GM12878 (cell line): ENCODE data around the gene H1-8. TPM values are rescaled to one million over a fixed set of nuclear protein-coding genes. Genes with fewer than 3 reads are reported as not detected.

ENCODE experiments used
- ATAC-seq: fragments of 200-7000 bp; cut with Tn5 transposase; 3 replicates; pipeline ENCODE4 v1.9.1; 2020; ENCODE audit warnings: mild to moderate bottlenecking, moderate library complexity
- BruUV-seq: library from RNA; stranded (reverse); fragments of 400-500 nt; replicated peaks from 2 replicates; lab custom pipeline; 2021; lab: Mats Ljungman, UMichigan
- CTCF ChIA-PET: fragments of 300-600 bp; sonication (Branson Sonifier 250); formaldehyde crosslinking; extraction: SDS; loops from one replicate; lab custom pipeline; 2021; ENCODE audit warnings: inconsistent platforms; lab: Yijun Ruan, JAX
- POLR2A ChIA-PET: fragments of 350-600 bp; formaldehyde crosslinking; extraction: SDS; loops from one replicate; lab custom pipeline; 2021; ENCODE audit warnings: inconsistent platforms; lab: Charles Lee
- RAD21 ChIA-PET: fragments of 300-600 bp; sonication (Branson Sonifier 250); formaldehyde crosslinking; loops from one replicate; lab custom pipeline; 2023; ENCODE audit warnings: antibody characterized with exemption; ENCODE audit not compliant: unreplicated experiment; lab: Charles Lee
- SMC1A ChIA-PET: fragments of 300-600 bp; sonication (Branson Sonifier 250); formaldehyde crosslinking; loops from one replicate; lab custom pipeline; 2023; ENCODE audit not compliant: unreplicated experiment, uncharacterized antibody; lab: Charles Lee
- DNase-seq: peaks from one replicate; pipeline ENCODE4 v3.0.0-alpha.2; 2011; ENCODE audit warnings: low read depth, low spot score
- FAIRE-seq: peaks from 3 replicates; lab custom pipeline; 2011; peaks lifted over from hg19 to GRCh38; lab: Jason Lieb, UNC
- H2AFZ ChIP-seq: 2 replicates; pipeline ENCODE4 v1.6.0; 2011; ENCODE audit warnings: low read depth, low read length, control low read depth; ENCODE audit not compliant: control insufficient read depth
- H3K27ac ChIP-seq: 2 replicates; pipeline ENCODE4 v1.5.1; 2011; ENCODE audit warnings: control low read depth; ENCODE audit not compliant: control insufficient read depth, insufficient read depth
- H3K27me3 ChIP-seq, 2 experiments: replicated peaks in 1 of 2; 2 replicates each; pipeline versions ENCODE4 v1.6.0 to v1.6.1; 2011; ENCODE audit warnings: low read length in 1 of 2; ENCODE audit not compliant: control insufficient read depth in 2 of 2, insufficient read depth in 2 of 2
- H3K36me3 ChIP-seq, 2 experiments: 2 replicates each; pipeline ENCODE4 v1.5.1; 2011; ENCODE audit warnings: low read length in 1 of 2; ENCODE audit not compliant: control insufficient read depth in 2 of 2, insufficient read depth in 2 of 2
- H3K4me1 ChIP-seq: 2 replicates; pipeline ENCODE4 v1.6.1; 2011; ENCODE audit warnings: mild to moderate bottlenecking, low read length, moderate library complexity, mixed read lengths; ENCODE audit not compliant: control insufficient read depth, insufficient read depth
- H3K4me2 ChIP-seq: 2 replicates; pipeline ENCODE4 v1.6.0; 2011; ENCODE audit warnings: control low read depth; ENCODE audit not compliant: control insufficient read depth, insufficient read depth
- H3K4me3 ChIP-seq: fragments of 200-600 bp; sonication (generic); 2 replicates; pipeline ENCODE4 v1.5.1; 2016
- H3K79me2 ChIP-seq: 2 replicates; pipeline ENCODE4 v1.6.0; 2011; ENCODE audit warnings: low read length; ENCODE audit not compliant: control insufficient read depth, insufficient read depth
- H3K9ac ChIP-seq: 2 replicates; pipeline ENCODE4 v1.8.0; 2011; ENCODE audit warnings: low read length, control low read depth, mixed read lengths; ENCODE audit not compliant: control insufficient read depth, insufficient read depth
- H3K9me3 ChIP-seq: replicated peaks from 3 replicates; pipeline ENCODE4 v1.5.1; 2011; ENCODE audit warnings: mild to moderate bottlenecking, low read length; ENCODE audit not compliant: control insufficient read depth, insufficient read depth
- H4K20me1 ChIP-seq: 2 replicates; pipeline ENCODE4 v1.6.0; 2011; ENCODE audit not compliant: control insufficient read depth, insufficient read depth
- ATF7 ChIP-seq: fragments of 450-650 bp; IDR thresholded peaks from 2 replicates; pipeline ENCODE4 v1.6.1; 2016; ENCODE audit warnings: low read depth, mild to moderate bottlenecking
- EGR1 ChIP-seq, 2 experiments: IDR thresholded peaks; 1 replicate in 1 of 2; 2 replicates in 1 of 2; pipeline ENCODE4 v1.6.1; 2011 to 2012; ENCODE audit warnings: low read depth in 2 of 2, low read length in 2 of 2, borderline replicate concordance in 1 of 2, mild to moderate bottlenecking in 1 of 2, moderate library complexity in 1 of 2
- EP300 ChIP-seq, 2 experiments: fragments of 150-350 bp in 1 of 2; IDR thresholded peaks; 2 replicates each; pipeline ENCODE4 v1.6.1; 2011 to 2012; ENCODE audit warnings: low read depth in 2 of 2, low read length in 2 of 2, borderline replicate concordance in 1 of 2, improper control_type of control experiment in 1 of 2, inconsistent platforms in 1 of 2; ENCODE audit not compliant: control insufficient read depth in 1 of 2
- FOS ChIP-seq: IDR thresholded peaks from 3 replicates; pipeline ENCODE4 v1.6.1; 2011; ENCODE audit warnings: borderline replicate concordance; ENCODE audit not compliant: insufficient read length; ENCODE audit errors: extremely low read depth
- FOXM1 ChIP-seq: IDR thresholded peaks from 2 replicates; pipeline ENCODE4 v1.6.1; 2012; ENCODE audit warnings: low read depth, mild to moderate bottlenecking, inconsistent platforms, low read length, moderate library complexity
- KAT2A ChIP-seq: conservative IDR thresholded peaks from 2 replicates; pipeline ENCODE4 v1.6.1; 2011; ENCODE audit warnings: low read depth, low read length; ENCODE audit not compliant: control insufficient read depth
- MXI1 ChIP-seq: fragments of 150-350 bp; IDR thresholded peaks from 2 replicates; pipeline ENCODE4 v1.6.1; 2011; ENCODE audit warnings: low read depth, mild to moderate bottlenecking, inconsistent platforms, low read length, improper control_type of control experiment
- POLR2AphosphoS2 ChIP-seq: IDR thresholded peaks from 2 replicates; pipeline ENCODE4 v1.6.1; 2011; ENCODE audit warnings: low read depth, mild to moderate bottlenecking, low read length, improper control_type of control experiment, moderate library complexity
- POLR2AphosphoS5 ChIP-seq: IDR thresholded peaks from 2 replicates; pipeline ENCODE4 v1.6.1; 2011; ENCODE audit warnings: mild to moderate bottlenecking, low read length, inconsistent platforms
- YBX1 ChIP-seq: fragments of 450-650 bp; IDR thresholded peaks from 2 replicates; pipeline ENCODE4 v1.6.1; 2016; ENCODE audit warnings: antibody characterized with exemption
- in situ Hi-C: fragments of 300-500 bp; cut with MboI; formaldehyde crosslinking; loops from 9 replicates; pipeline ENCODE4 v1.14.3; 2018; ENCODE audit warnings: mixed read lengths
- intact Hi-C: fragments of 100-400 bp; cut with micrococcal nuclease; formaldehyde crosslinking; loops from one replicate; pipeline ENCODE4 v1.14.2; 2022; ENCODE audit not compliant: unreplicated experiment
- polyA plus RNA-seq, 11 experiments: library from polyadenylated mRNA; depleted of rRNA in 4 of 11; unstranded in 6 of 11; stranded (reverse) in 5 of 11; fragments of >200 nt; fragmentation: Nextera tagmentation in 4 of 11; fragmentation: Illumina TruSeq in 1 of 11; extraction: Ambion mirVana in 4 of 11; extraction: Trizol in 1 of 11; gene quantifications; 1 replicate in 1 of 11; 2 replicates in 10 of 11; pipeline versions ENCODE4 v1.2.1 to v1.2.3, GENCODE V29; 2011 to 2016; ENCODE audit warnings: inconsistent platforms in 2 of 11, missing spikeins in 2 of 11, low read depth in 1 of 11
- total RNA-seq, 4 experiments: library from RNA; depleted of rRNA in 3 of 4; stranded (reverse); fragments of >200 nt in 3 of 4; fragmentation: Illumina TruSeq in 1 of 4; extraction: Trizol in 1 of 4; gene quantifications; 2 replicates each; pipeline versions ENCODE4 v1.2.1 to v1.2.3, GENCODE V29; 2013 to 2021

The H1-8 gene
- total and polyA plus RNA-seq, 10 of the 15 experiments (the other 5 are each of a cell fraction or from before 2014, with no cell fraction given) = not detected

DNA sequence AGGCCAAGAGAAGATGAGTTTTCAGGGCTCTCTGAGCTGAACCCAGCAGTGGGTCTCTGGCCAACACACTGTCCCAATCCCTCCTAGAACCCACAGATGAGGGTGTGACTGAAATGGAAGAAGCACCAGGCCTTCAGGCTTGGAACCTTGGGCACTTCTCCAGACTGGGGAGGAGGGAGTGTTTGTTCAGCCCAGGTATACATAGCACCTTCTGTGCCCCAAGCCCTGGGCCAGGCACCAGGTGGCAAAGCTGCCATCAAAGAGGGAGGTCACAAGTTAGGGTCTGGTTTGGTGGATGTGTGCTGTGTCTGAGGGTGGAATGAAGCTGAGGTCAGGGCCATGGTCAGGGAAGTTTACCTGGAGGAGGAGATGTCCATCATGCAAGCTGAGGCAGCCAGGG is 30.4 kb upstream of the H1-8 start:
- ChIA-PET POLR2A (no interaction called here), SMC1A (no interaction called here), RAD21 (interaction anchor here (0.7 kb wide), 1 partner anchor 11 kb away, joined by 3 read pairs; no protein-coding TSS in a partner anchor)
- no peaks in the 10 kb centered on the region for H3K79me2 ChIP-seq
- H2AFZ ChIP-seq = no peak overlapping the region
- no peaks in the 10 kb centered on the region for H3K9me3 ChIP-seq
- no peak for ATAC-seq
- TF ChIP-seq EGR1 (IDR thresholded peaks at IDR 0.05; ENCODE audit: borderline replicate concordance in 1 of 2, low read depth in 2 of 2, low read length in 2 of 2) (no peak), POLR2AphosphoS5 (no peak), FOS (no peak), ATF7 (no peak), POLR2AphosphoS2 (no peak), YBX1 (no peak), MXI1 (no peak), EP300 (IDR thresholded peaks at IDR 0.05; ENCODE audit: borderline replicate concordance in 1 of 2, control insufficient read depth in 1 of 2, low read depth in 2 of 2, low read length in 2 of 2) (no peak), KAT2A (no peak), FOXM1 (no peak)
- TF ChIP-seq, all 136 proteins: peak for 0
- no TSS peak for BruUV-seq
- CTCF ChIA-PET = no interaction called here
- intact Hi-C loops = no loop called here
- Histone ChIP-seq H3K27ac (no peak overlapping the region), H3K4me2 (no peak overlapping the region), H3K4me3 (no peak overlapping the region), H3K27me3 (no peaks in the 10 kb centered on the region), H3K9ac (no peak overlapping the region), H3K36me3 (no peaks in the 10 kb centered on the region; a peak in 1 of 4 replicates), H4K20me1 (no peaks in the 10 kb centered on the region), H3K4me1 (no peaks in the 10 kb centered on the region)
- FAIRE-seq (no peak), DNase-seq (no peak)
- in situ Hi-C loops = no loop called here
